Caco-2 (cell line): ENCODE results near the gene TCERG1L. TPM values are rescaled to one million over a fixed set of nuclear protein-coding genes. Genes with fewer than 3 reads are reported as not detected.

Experiments used
- BruUV-seq: library from RNA; stranded (reverse); fragments of 400-500 nt; replicated peaks from 2 replicates; lab custom pipeline; 2021; lab: Mats Ljungman, UMichigan
- CTCF ChIA-PET: fragments of 300-600 bp; sonication (Branson Sonifier 250); formaldehyde crosslinking; loops from one replicate; lab custom pipeline; 2022; ENCODE audit warnings: antibody characterized with exemption; lab: Charles Lee
- POLR2A ChIA-PET: fragments of 300-600 bp; sonication (Branson Sonifier 250); formaldehyde crosslinking; loops from one replicate; lab custom pipeline; 2022; ENCODE audit warnings: antibody characterized with exemption; lab: Charles Lee
- DNase-seq, 2 experiments: peaks; one replicate each; pipeline versions ENCODE4 v3.0.0 to v3.0.0-alpha.2; 2020 to 2022
- H3K27me3 ChIP-seq: replicated peaks from 2 replicates; pipeline ENCODE4 v1.6.0; 2011; ENCODE audit warnings: low read length; ENCODE audit not compliant: control insufficient read depth, insufficient read depth
- H3K36me3 ChIP-seq: 2 replicates; pipeline ENCODE4 v1.5.1; 2011; ENCODE audit warnings: low read length; ENCODE audit not compliant: control insufficient read depth, insufficient read depth
- H3K4me1 ChIP-seq: fragments of 250-450 bp; sonication (Bioruptor Pico); 2 replicates; pipeline ENCODE4 v1.5.1; 2020; ENCODE audit warnings: mild to moderate bottlenecking
- H3K4me3 ChIP-seq: 2 replicates; pipeline ENCODE4 v1.5.1; 2011; ENCODE audit warnings: low read depth, mild to moderate bottlenecking, control low read depth, low read length
- H3K9me3 ChIP-seq: fragments of 250-450 bp; sonication (Bioruptor Pico); 2 replicates; pipeline ENCODE4 v1.5.1; 2020; ENCODE audit warnings: mild to moderate bottlenecking, moderate library complexity
- H3K27ac Mint-ChIP-seq: one replicate; pipeline ENCODE4 v1.8.0; 2022; ENCODE audit warnings: mixed read lengths; ENCODE audit not compliant: unreplicated experiment
- H3K27me3 Mint-ChIP-seq: one replicate; pipeline ENCODE4 v1.8.0; 2022; ENCODE audit warnings: mixed read lengths; ENCODE audit not compliant: insufficient read depth, unreplicated experiment
- H3K36me3 Mint-ChIP-seq: one replicate; pipeline ENCODE4 v1.8.0; 2022; ENCODE audit warnings: mild to moderate bottlenecking, mixed read lengths; ENCODE audit not compliant: insufficient read depth, unreplicated experiment
- H3K4me1 Mint-ChIP-seq: one replicate; pipeline ENCODE4 v1.8.0; 2022; ENCODE audit warnings: low read depth, mixed read lengths; ENCODE audit not compliant: unreplicated experiment
- H3K4me3 Mint-ChIP-seq: one replicate; pipeline ENCODE4 v1.8.0; 2022; ENCODE audit warnings: mild to moderate bottlenecking, moderate library complexity, mixed read lengths; ENCODE audit not compliant: unreplicated experiment
- H3K9me3 Mint-ChIP-seq: one replicate; pipeline ENCODE4 v1.8.0; 2022; ENCODE audit warnings: mixed read lengths; ENCODE audit not compliant: unreplicated experiment
- CTCF ChIP-seq, 2 experiments: fragments of 200-600 bp in 1 of 2; IDR thresholded peaks; 1 replicate in 1 of 2; 2 replicates in 1 of 2; pipeline versions ENCODE4 v1.5.1 to v1.8.0; 2011 to 2022; ENCODE audit warnings: antibody characterized with exemption in 1 of 2, control low read depth in 1 of 2, inconsistent platforms in 1 of 2, low read depth in 1 of 2, low read length in 1 of 2, mild to moderate bottlenecking in 1 of 2, moderate library complexity in 1 of 2; ENCODE audit not compliant: insufficient read depth in 1 of 2, severe bottlenecking in 1 of 2, unreplicated experiment in 1 of 2
- intact Hi-C: fragments of 100-400 bp; cut with micrococcal nuclease; formaldehyde crosslinking; loops from one replicate; pipeline ENCODE4 v1.10.0; 2022; ENCODE audit not compliant: unreplicated experiment
- total RNA-seq: library from RNA; stranded (reverse); gene quantifications from 2 replicates; pipeline ENCODE4 v1.2.3, GENCODE V29; 2022

The TCERG1L gene
- total RNA-seq, 1 experiment from 2014 or later = not detected

- Mint-ChIP-seq H3K4me3 (no peak overlapping the region), H3K36me3 (no peaks in the 10 kb centered on the region), H3K27me3 (peaks cover 2% of the 10 kb centered on the region), H3K4me1 (no peaks in the 10 kb centered on the region), H3K9me3 (peaks cover 26% of the 10 kb centered on the region), H3K27ac (no peak overlapping the region)
- POLR2A ChIA-PET = no interaction called here
- BruUV-seq = no TSS peak
- DNase-seq = no peak
- Histone ChIP-seq H3K36me3 (no peaks in the 10 kb centered on the region), H3K27me3 (no peaks in the 10 kb centered on the region), H3K4me3 (no peak overlapping the region), H3K9me3 (no peaks in the 10 kb centered on the region), H3K4me1 (no peaks in the 10 kb centered on the region)
- intact Hi-C loops = no loop called here
- CTCF ChIA-PET = no interaction called here
- no peak for TF ChIP-seq CTCF (IDR thresholded peaks at IDR 0.05; ENCODE audit: insufficient read depth in 1 of 2, low read depth in 1 of 2, low read length in 1 of 2, severe bottlenecking in 1 of 2, unreplicated experiment in 1 of 2)
Observed at GRCh38 chr10:131130025-131130424, 181.5 kb downstream of the TCERG1L start.

GRCh38 chr10:131129544-131129943 lies 182.0 kb downstream of the TCERG1L start:
- Histone ChIP-seq H3K9me3 (no peaks in the 10 kb centered on the region), H3K4me1 (no peaks in the 10 kb centered on the region), H3K4me3 (no peak overlapping the region), H3K36me3 (no peaks in the 10 kb centered on the region), H3K27me3 (no peaks in the 10 kb centered on the region)
- peak in 1 of 2 experiments; percentile 12 for DNase-seq
- peaks cover 2% of the 10 kb centered on the region for H3K27me3 Mint-ChIP-seq
- H3K36me3 Mint-ChIP-seq = no peaks in the 10 kb centered on the region
- no peak overlapping the region for H3K27ac Mint-ChIP-seq
- POLR2A ChIA-PET = no interaction called here
- no peak overlapping the region for H3K4me3 Mint-ChIP-seq
- H3K9me3 Mint-ChIP-seq = peaks cover 26% of the 10 kb centered on the region
- intact Hi-C loops = no loop called here
- H3K4me1 Mint-ChIP-seq = no peaks in the 10 kb centered on the region
- no peak for TF ChIP-seq CTCF (IDR thresholded peaks at IDR 0.05; ENCODE audit: insufficient read depth in 1 of 2, low read depth in 1 of 2, low read length in 1 of 2, severe bottlenecking in 1 of 2, unreplicated experiment in 1 of 2)
- no TSS peak for BruUV-seq
- CTCF ChIA-PET = no interaction called here

- H3K27me3 Mint-ChIP-seq = peaks cover 2% of the 10 kb centered on the region
- H3K27ac Mint-ChIP-seq = no peak overlapping the region
- Histone ChIP-seq H3K4me1 (no peaks in the 10 kb centered on the region), H3K27me3 (no peaks in the 10 kb centered on the region), H3K9me3 (no peaks in the 10 kb centered on the region), H3K4me3 (no peak overlapping the region), H3K36me3 (no peaks in the 10 kb centered on the region)
- peak in 1 of 2 experiments; percentile 1 for DNase-seq
- ChIA-PET POLR2A (no interaction called here), CTCF (no interaction called here)
- H3K36me3 Mint-ChIP-seq = no peaks in the 10 kb centered on the region
- BruUV-seq = no TSS peak
- intact Hi-C loops = no loop called here
- peaks cover 26% of the 10 kb centered on the region for H3K9me3 Mint-ChIP-seq
- H3K4me3 Mint-ChIP-seq = no peak overlapping the region
- TF ChIP-seq CTCF (IDR thresholded peaks at IDR 0.05; ENCODE audit: insufficient read depth in 1 of 2, low read depth in 1 of 2, low read length in 1 of 2, severe bottlenecking in 1 of 2, unreplicated experiment in 1 of 2) = no peak
- H3K4me1 Mint-ChIP-seq = no peaks in the 10 kb centered on the region
Observed at GRCh38 chr10:131128731-131129130, 182.8 kb downstream of the TCERG1L start.
